ENCODE data around the gene RPS13.

RPS13 gene

GRCh38 chr11:17121981-17122380 lies 44.5 kb upstream of the RPS13 start:
- ChIA-PET CTCF (no interaction called here), POLR2A (no interaction called here)
- TF ChIP-seq BCL11B (tag by site-specific recombination; IDR thresholded peaks at IDR 0.05; ENCODE audit: low read depth): no peak
- no peak for TF ChIP-seq ZNF354C (tag by site-specific recombination; IDR thresholded peaks at IDR 0.05; ENCODE audit: borderline replicate concordance, low read depth)
- no peak for TF ChIP-seq ZNF837 (tag by site-specific recombination; IDR thresholded peaks at IDR 0.05)
- no peak for TF ChIP-seq PRDM6 (tag by site-specific recombination; IDR thresholded peaks at IDR 0.05)
- no peak for TF ChIP-seq KLF8 (tag by site-specific recombination; IDR thresholded peaks at IDR 0.05)
- no peak for TF ChIP-seq ZNF423 (tag by site-specific recombination; IDR thresholded peaks at IDR 0.05)
- TF ChIP-seq ZNF792 (tag by site-specific recombination; IDR thresholded peaks at IDR 0.05): no peak
- no peak for TF ChIP-seq ZNF560 (tag by site-specific recombination; IDR thresholded peaks at IDR 0.05; ENCODE audit: borderline replicate concordance)
- no peak for TF ChIP-seq ZNF549 (tag by site-specific recombination; IDR thresholded peaks at IDR 0.05)
- Histone ChIP-seq H3K9me3 (ENCODE audit: control insufficient read depth, insufficient read depth, low read depth, low read length) (no peaks in the 10 kb centered on the region), H3K36me3 (ENCODE audit: control insufficient read depth in 2 of 2, insufficient read depth in 1 of 2, low read length in 2 of 2) (peaks cover 0 to 40% of the 10 kb centered on the region in 2 experiments; a peak in 2 of 3 replicates), H3K4me3 (ENCODE audit: low read depth, low read length) (no peak overlapping the region), H3K27ac (ENCODE audit: extremely low read depth, low read depth, low read length) (no peak overlapping the region), H3K4me1 (ENCODE audit: control insufficient read depth, insufficient read depth, low read length) (no peaks in the 10 kb centered on the region)

- Histone ChIP-seq H3K36me3 (ENCODE audit: control insufficient read depth in 2 of 2, insufficient read depth in 1 of 2, low read length in 2 of 2) (peaks cover 5 to 57% of the 10 kb centered on the region in 2 experiments), H3K4me1 (ENCODE audit: control insufficient read depth, insufficient read depth, low read length) (no peaks in the 10 kb centered on the region), H3K27ac (ENCODE audit: extremely low read depth, low read depth, low read length) (no peak overlapping the region), H3K9me3 (ENCODE audit: control insufficient read depth, insufficient read depth, low read depth, low read length) (no peaks in the 10 kb centered on the region), H3K4me3 (ENCODE audit: low read depth, low read length) (no peak overlapping the region)
- no peak for TF ChIP-seq ZNF2 (tag by site-specific recombination; IDR thresholded peaks at IDR 0.05)
- TF ChIP-seq ZNF658 (tag by site-specific recombination; IDR thresholded peaks at IDR 0.05): no peak
- TF ChIP-seq REPIN1 (tag by site-specific recombination; IDR thresholded peaks at IDR 0.05; ENCODE audit: low read depth): no peak
- no peak for TF ChIP-seq ZNF530 (tag by site-specific recombination; IDR thresholded peaks at IDR 0.05; ENCODE audit: low read depth)
- TF ChIP-seq ZNF514 (tag by site-specific recombination; IDR thresholded peaks at IDR 0.05): no peak
- TF ChIP-seq ZFP41 (tag by site-specific recombination; IDR thresholded peaks at IDR 0.05; ENCODE audit: borderline replicate concordance): no peak
- no peak for TF ChIP-seq ZNF394 (tag by site-specific recombination; IDR thresholded peaks at IDR 0.05; ENCODE audit: borderline replicate concordance)
- TF ChIP-seq ZFHX2 (tag by site-specific recombination; conservative IDR thresholded peaks at IDR 0.05): no peak
- no peak for TF ChIP-seq ZBTB7A (tag by site-specific recombination; IDR thresholded peaks at IDR 0.05; ENCODE audit: low read depth)
- no peak for TF ChIP-seq ZNF768 (tag by site-specific recombination; IDR thresholded peaks at IDR 0.05)
- CTCF ChIA-PET: no interaction called here
- POLR2A ChIA-PET: no interaction called here
These were observed 39.8 kb upstream of the RPS13 start for GRCh38 chr11:17117262-17117661.

- Histone ChIP-seq H3K36me3 (ENCODE audit: control insufficient read depth in 2 of 2, insufficient read depth in 1 of 2, low read length in 2 of 2) (peaks cover 10 to 55% of the 10 kb centered on the region in 2 experiments), H3K4me1 (ENCODE audit: control insufficient read depth, insufficient read depth, low read length) (no peaks in the 10 kb centered on the region), H3K27ac (ENCODE audit: extremely low read depth, low read depth, low read length) (no peak overlapping the region), H3K9me3 (ENCODE audit: control insufficient read depth, insufficient read depth, low read depth, low read length) (no peaks in the 10 kb centered on the region), H3K4me3 (ENCODE audit: low read depth, low read length) (no peak overlapping the region)
- ChIA-PET CTCF (interaction anchor here (0.7 kb wide), 2 partner anchors 57 to 157 kb away, joined by 3 to 6 read pairs; no protein-coding TSS in a partner anchor), POLR2A (no interaction called here)
- TF ChIP-seq PRDM1 (tag by site-specific recombination; IDR thresholded peaks at IDR 0.05): no peak
- TF ChIP-seq ZNF529 (tag by site-specific recombination; IDR thresholded peaks at IDR 0.05; ENCODE audit: insufficient replicate concordance): no peak
- no peak for TF ChIP-seq TSHZ1 (tag by site-specific recombination; IDR thresholded peaks at IDR 0.05; ENCODE audit: borderline replicate concordance)
- TF ChIP-seq MEIS1 (CRISPR knock-in tag; IDR thresholded peaks at IDR 0.05; ENCODE audit: borderline replicate concordance): no peak
- TF ChIP-seq ZNF354C (tag by site-specific recombination; IDR thresholded peaks at IDR 0.05; ENCODE audit: borderline replicate concordance, low read depth): no peak
- no peak for TF ChIP-seq ZBTB17 (tag by site-specific recombination; IDR thresholded peaks at IDR 0.05)
- no peak for TF ChIP-seq ZEB2 (tag by site-specific recombination; IDR thresholded peaks at IDR 0.05)
- no peak for TF ChIP-seq ZNF112 (tag by site-specific recombination; IDR thresholded peaks at IDR 0.05)
- no peak for TF ChIP-seq ZFP3 (tag by site-specific recombination; IDR thresholded peaks at IDR 0.05; ENCODE audit: low read depth)
These were observed 38.6 kb upstream of the RPS13 start for GRCh38 chr11:17116117-17116516.
